Natural killer cell treated with Interleukin-12 subunit alpha and Interleukin-12 subunit beta and Interleukin-15 and Interleukin-18, amount 100 ng/mL, for 72 hours (primary cell): ENCODE results near the gene CELF1. TPM values are rescaled to one million over a fixed set of nuclear protein-coding genes. Genes with fewer than 3 reads are reported as not detected.
"Not testable (repeated sequence)": the region's sequence is repeated elsewhere in the genome, so short reads cannot be mapped to it uniquely, and the experiment has no call there.

Experiments used
- ATAC-seq, 2 donors: fragments of 150-1000 bp; cut with Tn5 transposase in 1 of 2; sonication (Bioruptor Pico), chemical (Tn5 transposase) in 1 of 2; 2 replicates each; pipeline ENCODE4 v1.10.0; 2021
- DNase-seq: peaks from one replicate; pipeline ENCODE4 v3.0.0; 2022; ENCODE audit warnings: low spot score
- H3K27ac Mint-ChIP-seq, 2 donors: 1 replicate in 1 of 2; 2 replicates in 1 of 2; pipeline ENCODE4 v1.8.0; 2022; ENCODE audit warnings: mixed read lengths in 2 of 2, mild to moderate bottlenecking in 1 of 2, moderate library complexity in 1 of 2
- H3K27me3 Mint-ChIP-seq, 2 donors: 1 replicate in 1 of 2; 2 replicates in 1 of 2; pipeline ENCODE4 v1.8.0; 2022; ENCODE audit warnings: mixed read lengths in 2 of 2
- H3K36me3 Mint-ChIP-seq: one replicate; pipeline ENCODE4 v1.8.0; 2022; ENCODE audit warnings: mixed read lengths
- H3K4me1 Mint-ChIP-seq, 2 donors: 1 replicate in 1 of 2; 2 replicates in 1 of 2; pipeline ENCODE4 v1.8.0; 2022; ENCODE audit warnings: low read depth in 2 of 2, mixed read lengths in 2 of 2, mild to moderate bottlenecking in 1 of 2
- H3K4me3 Mint-ChIP-seq: one replicate; pipeline ENCODE4 v1.8.0; 2022; ENCODE audit warnings: mixed read lengths
- H3K9me3 Mint-ChIP-seq: 2 replicates; pipeline ENCODE4 v1.8.0; 2022; ENCODE audit warnings: mixed read lengths
- total RNA-seq, 2 donors: library from RNA; stranded (reverse); gene quantifications; one replicate each; pipeline ENCODE4 v1.2.3, GENCODE V29; 2022

CELF1 gene
- total RNA-seq, 2 donors from 2014 or later: 165 to 230 TPM

DNA sequence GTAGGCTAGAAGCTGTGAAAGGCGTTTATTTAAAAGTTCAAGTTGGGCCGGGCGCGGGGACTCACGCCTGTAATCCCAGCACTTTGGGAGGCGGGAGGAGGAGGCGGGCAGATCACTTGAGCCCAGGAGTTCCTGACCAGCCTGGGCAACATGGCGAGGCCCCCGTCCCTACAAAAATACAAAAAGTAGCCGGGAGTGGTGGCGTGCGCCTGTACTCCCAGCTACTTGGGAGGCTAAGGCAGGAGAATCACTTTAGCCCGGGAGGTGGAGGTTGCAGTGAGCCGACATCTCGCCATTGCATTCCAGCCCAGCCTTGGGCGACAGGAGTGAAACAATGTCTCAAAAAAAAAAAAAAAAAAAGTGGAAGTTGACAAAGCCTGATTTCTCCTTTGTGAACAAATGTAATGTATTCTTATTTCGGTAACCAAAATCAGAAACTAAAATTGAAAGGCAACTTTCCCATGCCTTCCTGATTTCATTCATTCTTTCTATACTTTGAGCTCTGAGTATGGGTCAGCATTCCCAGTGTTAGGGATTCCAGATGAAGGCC, 13.3 kb upstream of the CELF1 start:
- peak overlapping the region; percentile 75 for H3K4me3 Mint-ChIP-seq
- no peaks in the 10 kb centered on the region for H3K27me3 Mint-ChIP-seq
- H3K36me3 Mint-ChIP-seq: no peaks in the 10 kb centered on the region
- no peak for DNase-seq
- no peak for ATAC-seq
- peak overlapping the region; percentile 38 to 70 for H3K27ac Mint-ChIP-seq
- H3K4me1 Mint-ChIP-seq: peaks cover 12 to 16% of the 10 kb centered on the region in 2 donors
- no peaks in the 10 kb centered on the region for H3K9me3 Mint-ChIP-seq

DNA sequence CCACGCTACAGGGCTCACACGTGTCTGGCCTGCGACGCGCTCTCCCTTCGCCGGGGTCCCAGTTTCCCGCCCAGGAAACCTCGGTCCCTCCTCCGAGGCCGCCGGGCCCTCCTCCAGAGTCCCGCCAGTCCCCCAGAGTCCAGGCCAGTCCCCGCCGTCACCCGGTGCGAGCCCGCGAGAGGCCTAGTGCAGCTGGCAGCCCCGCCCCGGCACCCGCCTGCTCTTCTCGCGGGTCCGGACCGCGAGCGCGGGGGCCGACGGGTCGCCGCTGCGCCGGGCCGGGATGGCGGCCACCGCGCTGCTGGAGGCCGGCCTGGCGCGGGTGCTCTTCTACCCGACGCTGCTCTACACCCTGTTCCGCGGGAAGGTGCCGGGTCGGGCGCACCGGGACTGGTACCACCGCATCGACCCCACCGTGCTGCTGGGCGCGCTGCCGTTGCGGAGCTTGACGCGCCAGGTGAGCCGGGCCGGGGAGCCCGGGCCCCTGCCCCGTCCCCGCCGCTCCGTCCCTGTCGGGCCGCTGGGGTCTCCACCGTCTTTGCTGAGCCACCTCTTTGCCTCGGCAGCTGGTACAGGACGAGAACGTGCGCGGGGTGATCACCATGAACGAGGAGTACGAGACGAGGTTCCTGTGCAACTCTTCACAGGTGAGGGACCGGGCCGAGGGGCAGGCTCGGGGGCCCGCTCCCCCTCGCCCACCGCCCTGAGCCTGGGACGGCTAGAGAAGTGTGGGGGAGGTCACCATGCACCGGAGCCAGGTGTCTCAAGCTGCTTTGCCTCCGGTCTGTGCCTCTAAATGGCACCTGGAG, 12.6 kb upstream of the CELF1 start, which contains the start of gene PTPMT1:
Gene PTPMT1 (plus strand): TSS at position 260 of the 809 bp plus-strand sequence. CDS start 24 bp downstream, at position 284.
- Mint-ChIP-seq H3K4me1 (peaks cover 12 to 16% of the 10 kb centered on the region in 2 donors), H3K36me3 (no peaks in the 10 kb centered on the region), H3K4me3 (peak within 1 kb of the TSS; percentile 75), H3K27me3 (no peaks in the 10 kb centered on the region), H3K27ac (peak within 1 kb of the TSS; percentile 46 to 70), H3K9me3 (no peaks in the 10 kb centered on the region)
- peak; percentile 85 for DNase-seq
- ATAC-seq: peak; percentile 97

DNA sequence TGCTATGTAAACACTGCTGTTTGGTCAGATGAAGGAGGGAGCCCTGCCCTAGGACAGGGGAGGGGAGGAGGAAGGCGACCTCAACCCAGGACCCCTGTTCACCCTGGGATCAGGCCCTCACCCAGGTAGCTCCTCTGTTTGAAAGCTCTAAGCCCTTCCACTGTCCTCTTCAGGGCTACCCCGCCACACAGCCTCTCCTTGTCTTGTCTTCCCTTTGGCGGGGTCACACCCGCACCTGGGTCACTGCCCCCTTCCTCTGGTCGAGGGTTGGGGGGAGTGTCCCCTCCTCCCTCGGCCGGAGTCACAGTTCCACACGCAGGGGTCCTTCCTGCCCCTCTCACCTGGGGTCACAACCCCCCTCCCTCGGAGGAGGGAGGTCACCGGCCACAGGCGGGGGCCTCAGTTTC, 12.0 kb upstream of the CELF1 start:
- DNase-seq: no peak
- Mint-ChIP-seq H3K36me3 (no peaks in the 10 kb centered on the region), H3K27ac (peak overlapping the region; percentile 46 to 60), H3K27me3 (no peaks in the 10 kb centered on the region), H3K9me3 (no peaks in the 10 kb centered on the region), H3K4me1 (peaks cover 16% of the 10 kb centered on the region in 2 donors), H3K4me3 (peak overlapping the region; percentile 75)
- peak in 1 of 2 donors; percentile 1 for ATAC-seq

GRCh38 chr11:47564366-47564765, 11.4 kb upstream of the CELF1 start:
- not testable (repeated sequence) for ATAC-seq, H3K36me3 Mint-ChIP-seq, H3K9me3 Mint-ChIP-seq, DNase-seq, H3K27me3 Mint-ChIP-seq
- H3K27ac Mint-ChIP-seq: peak overlapping the region in 1 of 2 donors; percentile 46
- peak overlapping the region; percentile 75 for H3K4me3 Mint-ChIP-seq
- H3K4me1 Mint-ChIP-seq: peaks cover 16% of the 10 kb centered on the region in 2 donors

- not testable (repeated sequence) for H3K27ac Mint-ChIP-seq, ATAC-seq, H3K27me3 Mint-ChIP-seq, DNase-seq, H3K9me3 Mint-ChIP-seq, H3K4me3 Mint-ChIP-seq, H3K36me3 Mint-ChIP-seq
- peaks cover 16% of the 10 kb centered on the region in 2 donors for H3K4me1 Mint-ChIP-seq
These were observed 9.5 kb upstream of the CELF1 start for GRCh38 chr11:47562393-47562792.

DNA sequence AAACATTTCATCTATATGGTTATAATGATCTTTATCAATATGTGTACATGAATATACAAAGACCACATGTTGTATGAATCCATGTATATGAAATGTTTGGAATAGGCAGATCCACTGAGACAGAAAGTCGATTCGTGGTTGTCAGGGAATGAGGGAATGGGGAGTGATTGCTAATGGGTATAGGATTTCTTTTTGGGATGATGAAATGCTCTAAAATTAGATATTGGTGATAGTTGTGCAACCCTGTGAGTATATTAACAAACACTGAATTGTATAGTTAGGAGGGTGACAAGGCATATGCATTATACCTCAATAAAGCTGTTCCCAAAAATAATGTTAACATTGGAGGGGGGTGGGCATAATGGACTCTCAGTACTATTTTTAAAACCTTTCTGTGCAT, 7.5 kb upstream of the CELF1 start:
- no peak for ATAC-seq
- no peaks in the 10 kb centered on the region for H3K9me3 Mint-ChIP-seq

GRCh38 chr11:47558695-47559094, 5.8 kb upstream of the CELF1 start:
- DNase-seq: no peak
- H3K4me1 Mint-ChIP-seq: peaks cover 7 to 12% of the 10 kb centered on the region in 2 donors
- no peaks in the 10 kb centered on the region for H3K27me3 Mint-ChIP-seq
- no peak for ATAC-seq
- no peaks in the 10 kb centered on the region for H3K36me3 Mint-ChIP-seq
- H3K4me3 Mint-ChIP-seq: no peak overlapping the region
- no peaks in the 10 kb centered on the region for H3K9me3 Mint-ChIP-seq
- no peak overlapping the region for H3K27ac Mint-ChIP-seq

More for the DNA sequence above, 7.5 kb upstream of the CELF1 start:
- Mint-ChIP-seq H3K27me3 (no peaks in the 10 kb centered on the region), H3K36me3 (no peaks in the 10 kb centered on the region), H3K27ac (no peak overlapping the region), H3K4me3 (no peak overlapping the region), H3K4me1 (peaks cover 10 to 11% of the 10 kb centered on the region in 2 donors)
- DNase-seq: no peak

DNA sequence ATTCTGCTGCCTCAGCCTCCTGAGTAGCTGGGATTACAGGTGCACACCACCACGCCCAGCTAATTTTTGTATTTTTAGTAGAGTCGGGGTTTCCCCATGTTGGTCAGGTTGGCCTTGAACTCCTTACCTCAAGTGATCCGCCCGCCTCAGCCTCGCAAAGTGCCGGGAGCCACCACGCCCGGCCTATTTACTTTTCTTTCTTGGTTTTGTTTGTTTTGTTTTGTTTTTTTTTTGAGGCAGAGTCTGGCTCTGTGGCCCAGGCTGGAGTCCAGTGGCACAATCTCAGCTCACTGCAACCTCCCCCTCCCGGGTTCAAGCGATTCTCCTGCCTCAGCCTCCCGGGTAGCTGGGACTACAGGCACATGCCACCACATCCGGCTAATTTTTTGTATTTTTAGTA, 4.1 kb upstream of the CELF1 start:
- not testable (repeated sequence) for H3K27ac Mint-ChIP-seq, H3K27me3 Mint-ChIP-seq, H3K4me3 Mint-ChIP-seq, ATAC-seq, H3K9me3 Mint-ChIP-seq, DNase-seq, H3K36me3 Mint-ChIP-seq
- peaks cover 13 to 18% of the 10 kb centered on the region in 2 donors for H3K4me1 Mint-ChIP-seq

GRCh38 chr11:47553406-47553743, 443 bp upstream of the CELF1 start:
- H3K27ac Mint-ChIP-seq: peak overlapping the region; percentile 88 to 98
- H3K36me3 Mint-ChIP-seq: peaks cover 6% of the 10 kb centered on the region
- DNase-seq (no peak), ATAC-seq (peak in 1 of 2 donors; percentile 28)
- no peaks in the 10 kb centered on the region for H3K27me3 Mint-ChIP-seq
- H3K9me3 Mint-ChIP-seq: no peaks in the 10 kb centered on the region
- H3K4me3 Mint-ChIP-seq: peak overlapping the region; percentile 99
- peaks cover 27 to 42% of the 10 kb centered on the region in 2 donors for H3K4me1 Mint-ChIP-seq

GRCh38 chr11:47552056-47552565, 821 bp downstream of the CELF1 start:
- H3K36me3 Mint-ChIP-seq: peaks cover 6% of the 10 kb centered on the region
- H3K9me3 Mint-ChIP-seq: no peaks in the 10 kb centered on the region
- H3K27me3 Mint-ChIP-seq: no peaks in the 10 kb centered on the region
- ATAC-seq (no peak), DNase-seq (no peak)
- peak overlapping the region; percentile 98 for H3K27ac Mint-ChIP-seq
- peak overlapping the region; percentile 99 for H3K4me3 Mint-ChIP-seq
- H3K4me1 Mint-ChIP-seq: peaks cover 36 to 54% of the 10 kb centered on the region in 2 donors

DNA sequence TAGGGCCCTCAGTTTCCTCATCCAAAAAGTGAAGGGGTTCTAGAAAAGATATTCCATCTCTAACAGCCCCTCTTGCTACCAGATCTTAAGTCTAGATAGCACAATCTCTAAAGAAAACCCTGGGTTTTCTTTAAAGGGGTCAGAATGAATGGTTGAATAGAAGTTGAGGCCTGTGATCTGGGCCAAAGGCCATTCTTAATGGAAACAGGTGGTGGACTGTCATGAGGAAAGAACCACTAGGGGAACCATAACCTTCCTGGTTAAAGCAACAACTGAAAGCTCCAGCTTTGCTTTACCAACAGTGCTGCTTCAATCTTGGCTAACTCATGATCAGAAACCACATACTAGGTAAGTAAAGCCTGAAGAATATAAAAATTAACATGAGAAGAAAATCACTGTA, 1.8 kb downstream of the CELF1 start:
- Mint-ChIP-seq H3K27ac (peak overlapping the region; percentile 98), H3K27me3 (no peaks in the 10 kb centered on the region), H3K9me3 (no peaks in the 10 kb centered on the region), H3K36me3 (peaks cover 6% of the 10 kb centered on the region), H3K4me3 (peak overlapping the region; percentile 99), H3K4me1 (peaks cover 38 to 57% of the 10 kb centered on the region in 2 donors)
- no peak for ATAC-seq
- DNase-seq: no peak

- H3K9me3 Mint-ChIP-seq: no peaks in the 10 kb centered on the region
- H3K36me3 Mint-ChIP-seq: peaks cover 6% of the 10 kb centered on the region
- DNase-seq (no peak), ATAC-seq (no peak)
- peak overlapping the region; percentile 98 for H3K27ac Mint-ChIP-seq
- peak overlapping the region; percentile 99 for H3K4me3 Mint-ChIP-seq
- no peaks in the 10 kb centered on the region for H3K27me3 Mint-ChIP-seq
- peaks cover 38 to 57% of the 10 kb centered on the region in 2 donors for H3K4me1 Mint-ChIP-seq
These were observed 2.5 kb downstream of the CELF1 start for GRCh38 chr11:47550288-47551047.

- not testable (repeated sequence) for H3K27ac Mint-ChIP-seq, DNase-seq, ATAC-seq, H3K36me3 Mint-ChIP-seq, H3K9me3 Mint-ChIP-seq, H3K27me3 Mint-ChIP-seq, H3K4me3 Mint-ChIP-seq
- peaks cover 32 to 42% of the 10 kb centered on the region in 2 donors for H3K4me1 Mint-ChIP-seq
These were observed 6.7 kb downstream of the CELF1 start for GRCh38 chr11:47546274-47546673.
